BLaER1 treated with 17β-estradiol and CSF1 and Interleukin-3, amounts not matched to agents 10 nM and 100 nM (cell line): Measurements from ENCODE around the gene VSIG10L2.
A peak's percentile ranks its signal among the peaks of the same experiment; 100 is the strongest.
"Not testable (repeated sequence)": the region's sequence is repeated elsewhere in the genome, so short reads cannot be mapped to it uniquely, and the experiment has no call there.

Experiments used
- H3K27ac ChIP-seq, 11 experiments: shearing (Covaris generic); formaldehyde crosslinking; 2 replicates each; pipeline ENCODE4 v1.8.1; 2022
- H3K27me3 ChIP-seq, 11 experiments: shearing (Covaris generic); formaldehyde crosslinking; 2 replicates each; pipeline ENCODE4 v1.8.1; 2022
- H3K36me3 ChIP-seq, 11 experiments: shearing (Covaris generic); formaldehyde crosslinking; 2 replicates each; pipeline ENCODE4 v1.8.1; 2022
- H3K4me1 ChIP-seq, 10 experiments: shearing (Covaris generic); formaldehyde crosslinking; 2 replicates each; pipeline ENCODE4 v1.8.1; 2022
- H3K4me2 ChIP-seq, 11 experiments: shearing (Covaris generic); formaldehyde crosslinking; 2 replicates each; pipeline ENCODE4 v1.8.1; 2022
- H3K4me3 ChIP-seq, 10 experiments: shearing (Covaris generic); formaldehyde crosslinking; 2 replicates each; pipeline ENCODE4 v1.8.1; 2022
- H3K9ac ChIP-seq, 11 experiments: shearing (Covaris generic); formaldehyde crosslinking; 2 replicates each; pipeline ENCODE4 v1.8.1; 2022
- H3K9me3 ChIP-seq, 11 experiments: shearing (Covaris generic); formaldehyde crosslinking; replicated peaks in 1 of 11; 2 replicates each; pipeline ENCODE4 v1.8.1; 2022
- H4K20me1 ChIP-seq, 11 experiments: shearing (Covaris generic); formaldehyde crosslinking; 2 replicates each; pipeline ENCODE4 v1.8.1; 2022
- Cebpa-rat ChIP-seq, 11 experiments: shearing (Covaris generic); IDR thresholded peaks; 2 replicates each; pipeline ENCODE4 v1.8.1; 2022

The VSIG10L2 gene

GRCh38 chr11:125974284-125974683, 28.4 kb downstream of the VSIG10L2 start:
- no peak overlapping the region for H3K9ac ChIP-seq
- no peak for TF ChIP-seq Cebpa-rat (IDR thresholded peaks at IDR 0.05)
- no peaks in the 10 kb centered on the region for H3K27me3 ChIP-seq

GRCh38 chr11:125975634-125976033, 29.8 kb downstream of the VSIG10L2 start:
- Histone ChIP-seq H3K9me3 (no peaks in the 10 kb centered on the region), H4K20me1 (no peaks in the 10 kb centered on the region), H3K9ac (no peak overlapping the region), H3K4me3 (no peak overlapping the region), H3K27ac (no peak overlapping the region), H3K4me2 (no peak overlapping the region), H3K36me3 (no peaks in the 10 kb centered on the region), H3K27me3 (no peaks in the 10 kb centered on the region), H3K4me1 (peaks cover 0 to 4% (median 0%) of the 10 kb centered on the region in 10 experiments; a peak in 3 of 20 replicates)
- TF ChIP-seq Cebpa-rat (IDR thresholded peaks at IDR 0.05), result no peak

More at GRCh38 chr11:125974284-125974683, 28.4 kb downstream of the VSIG10L2 start:
- Histone ChIP-seq H3K4me3 (no peak overlapping the region), H3K27ac (no peak overlapping the region), H3K36me3 (no peaks in the 10 kb centered on the region), H3K4me2 (no peak overlapping the region), H4K20me1 (no peaks in the 10 kb centered on the region), H3K4me1 (no peaks in the 10 kb centered on the region), H3K9me3 (no peaks in the 10 kb centered on the region)

- Histone ChIP-seq H3K9me3 (no peaks in the 10 kb centered on the region), H3K27me3 (no peaks in the 10 kb centered on the region), H3K9ac (no peak overlapping the region), H3K36me3 (no peaks in the 10 kb centered on the region), H3K27ac (no peak overlapping the region), H3K4me3 (no peak overlapping the region), H3K4me2 (no peak overlapping the region), H4K20me1 (no peaks in the 10 kb centered on the region), H3K4me1 (peaks cover 0 to 6% (median 0%) of the 10 kb centered on the region in 10 experiments; a peak in 3 of 20 replicates)
- TF ChIP-seq Cebpa-rat (IDR thresholded peaks at IDR 0.05), result no peak
These were observed 30.3 kb downstream of the VSIG10L2 start for GRCh38 chr11:125976156-125976555.

- no peak overlapping the region for H3K4me3 ChIP-seq
- H3K9ac ChIP-seq, result no peak overlapping the region
- no peaks in the 10 kb centered on the region for H3K36me3 ChIP-seq
- no peaks in the 10 kb centered on the region for H3K9me3 ChIP-seq
- no peak for TF ChIP-seq Cebpa-rat (IDR thresholded peaks at IDR 0.05)
- no peaks in the 10 kb centered on the region for H3K27me3 ChIP-seq
- peaks cover 0 to 6% (median 0%) of the 10 kb centered on the region in 10 experiments; a peak in 8 of 20 replicates for H3K4me1 ChIP-seq
- no peak overlapping the region for H3K27ac ChIP-seq
- no peaks in the 10 kb centered on the region for H4K20me1 ChIP-seq
- H3K4me2 ChIP-seq, result no peak overlapping the region
These were observed 31.5 kb downstream of the VSIG10L2 start for GRCh38 chr11:125977333-125977732.

- Histone ChIP-seq H3K9ac (no peak overlapping the region), H3K27ac (no peak overlapping the region), H3K4me1 (peaks cover 6 to 13% (median 9%) of the 10 kb centered on the region in 10 experiments), H3K4me2 (no peak overlapping the region), H4K20me1 (no peaks in the 10 kb centered on the region), H3K27me3 (no peaks in the 10 kb centered on the region), H3K36me3 (no peaks in the 10 kb centered on the region), H3K9me3 (no peaks in the 10 kb centered on the region), H3K4me3 (no peak overlapping the region)
- no peak for TF ChIP-seq Cebpa-rat (IDR thresholded peaks at IDR 0.05)
These were observed 32.4 kb downstream of the VSIG10L2 start for GRCh38 chr11:125978181-125978716.

- Histone ChIP-seq H3K27ac (no peak overlapping the region), H3K4me1 (peaks cover 7 to 14% (median 12%) of the 10 kb centered on the region in 10 experiments), H3K36me3 (no peaks in the 10 kb centered on the region), H4K20me1 (no peaks in the 10 kb centered on the region), H3K4me3 (no peak overlapping the region), H3K9me3 (no peaks in the 10 kb centered on the region), H3K4me2 (no peak overlapping the region), H3K27me3 (no peaks in the 10 kb centered on the region), H3K9ac (no peak overlapping the region)
- TF ChIP-seq Cebpa-rat (IDR thresholded peaks at IDR 0.05), result no peak
These were observed 33.0 kb downstream of the VSIG10L2 start for GRCh38 chr11:125978778-125979407.

GRCh38 chr11:125979511-125979910, 33.7 kb downstream of the VSIG10L2 start:
- no peak overlapping the region for H3K9ac ChIP-seq
- no peak overlapping the region for H3K4me3 ChIP-seq
- no peaks in the 10 kb centered on the region for H3K36me3 ChIP-seq
- peaks cover 7 to 14% (median 12%) of the 10 kb centered on the region in 10 experiments for H3K4me1 ChIP-seq
- TF ChIP-seq Cebpa-rat (IDR thresholded peaks at IDR 0.05), result no peak
- no peak overlapping the region for H3K4me2 ChIP-seq
- H3K9me3 ChIP-seq, result no peaks in the 10 kb centered on the region
- H3K27ac ChIP-seq, result no peak overlapping the region
- H3K27me3 ChIP-seq, result no peaks in the 10 kb centered on the region
- no peaks in the 10 kb centered on the region for H4K20me1 ChIP-seq

- Histone ChIP-seq H3K4me3 (no peak overlapping the region), H3K9me3 (peaks cover 0 to 6% (median 1%) of the 10 kb centered on the region in 11 experiments; a peak in 5 of 22 replicates), H3K9ac (no peak overlapping the region), H3K36me3 (no peaks in the 10 kb centered on the region), H3K27ac (no peak overlapping the region), H3K4me2 (0 out of 22 replicates have a peak overlapping the region, but pooled peaks of 1 of the 11 experiments have one; percentile 4), H3K27me3 (no peaks in the 10 kb centered on the region), H4K20me1 (no peaks in the 10 kb centered on the region), H3K4me1 (peaks cover 7 to 14% (median 12%) of the 10 kb centered on the region in 10 experiments)
- no peak for TF ChIP-seq Cebpa-rat (IDR thresholded peaks at IDR 0.05)
These were observed 34.6 kb downstream of the VSIG10L2 start for GRCh38 chr11:125980436-125980835.

GRCh38 chr11:125982348-125982730, 36.5 kb downstream of the VSIG10L2 start:
- Histone ChIP-seq H3K9me3 (peaks cover 0 to 13% (median 4%) of the 10 kb centered on the region in 11 experiments; a peak in 6 of 22 replicates), H3K27me3 (no peaks in the 10 kb centered on the region), H3K9ac (no peak overlapping the region), H3K4me1 (peaks cover 7 to 14% (median 12%) of the 10 kb centered on the region in 10 experiments), H3K36me3 (no peaks in the 10 kb centered on the region), H3K4me3 (no peak overlapping the region), H3K27ac (no peak overlapping the region), H4K20me1 (no peaks in the 10 kb centered on the region), H3K4me2 (peak overlapping the region in 6 of 11 experiments; percentile 19 to 45 (median 38); a peak in 6 of 22 replicates)
- TF ChIP-seq Cebpa-rat (IDR thresholded peaks at IDR 0.05), result no peak

- not testable (repeated sequence) for H3K27me3 ChIP-seq, H4K20me1 ChIP-seq, H3K27ac ChIP-seq, H3K36me3 ChIP-seq, H3K4me2 ChIP-seq, H3K4me3 ChIP-seq, H3K9ac ChIP-seq
- Histone ChIP-seq H3K4me1 (peaks cover 7 to 13% (median 11%) of the 10 kb centered on the region in 10 experiments), H3K9me3 (peaks cover 0 to 13% (median 4%) of the 10 kb centered on the region in 11 experiments; a peak in 6 of 22 replicates)
These were observed 40.1 kb downstream of the VSIG10L2 start for GRCh38 chr11:125985956-125986355.
